Right kidney (tissue), 1 donor: ENCODE data around the gene PSRC1.
A peak's percentile ranks its signal among the peaks of the same experiment; 100 is the strongest.

Experiments
- DNase-seq: peaks from one replicate; pipeline ENCODE4 v3.0.0-alpha.2; 2016

The PSRC1 gene

DNA sequence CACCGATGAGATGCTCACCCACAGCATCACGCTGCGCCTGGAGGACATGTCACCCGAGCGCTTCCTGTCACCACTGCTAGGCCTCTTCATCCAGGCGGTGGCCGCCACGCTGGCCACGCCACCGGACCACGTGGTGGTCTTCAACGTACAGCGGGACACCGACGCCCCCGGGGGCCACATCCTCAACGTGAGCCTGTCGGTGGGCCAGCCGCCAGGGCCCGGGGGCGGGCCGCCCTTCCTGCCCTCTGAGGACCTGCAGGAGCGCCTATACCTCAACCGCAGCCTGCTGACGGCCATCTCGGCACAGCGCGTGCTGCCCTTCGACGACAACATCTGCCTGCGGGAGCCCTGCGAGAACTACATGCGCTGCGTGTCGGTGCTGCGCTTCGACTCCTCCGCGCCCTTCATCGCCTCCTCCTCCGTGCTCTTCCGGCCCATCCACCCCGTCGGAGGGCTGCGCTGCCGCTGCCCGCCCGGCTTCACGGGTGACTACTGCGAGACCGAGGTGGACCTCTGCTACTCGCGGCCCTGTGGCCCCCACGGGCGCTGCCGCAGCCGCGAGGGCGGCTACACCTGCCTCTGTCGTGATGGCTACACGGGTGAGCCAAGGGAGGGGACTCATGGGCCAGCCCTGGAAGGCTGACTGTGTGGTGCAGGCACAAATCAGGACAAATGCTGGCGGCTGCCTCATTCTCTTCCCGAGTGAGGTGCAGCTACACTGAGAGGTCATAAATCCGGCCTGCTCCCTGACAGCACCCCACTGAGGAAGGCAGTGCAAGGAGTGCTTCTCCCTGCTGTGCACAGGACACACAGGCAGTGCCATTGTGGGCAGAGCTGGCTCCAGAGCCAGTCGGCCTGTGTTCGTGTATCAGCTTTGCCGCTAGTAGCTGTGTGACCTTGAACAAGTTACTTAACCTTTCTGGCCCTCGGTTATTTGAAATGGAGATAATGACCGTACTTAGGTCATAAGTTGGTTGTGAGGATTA, 24.2 kb downstream of the PSRC1 start:
- no peak for DNase-seq

DNA sequence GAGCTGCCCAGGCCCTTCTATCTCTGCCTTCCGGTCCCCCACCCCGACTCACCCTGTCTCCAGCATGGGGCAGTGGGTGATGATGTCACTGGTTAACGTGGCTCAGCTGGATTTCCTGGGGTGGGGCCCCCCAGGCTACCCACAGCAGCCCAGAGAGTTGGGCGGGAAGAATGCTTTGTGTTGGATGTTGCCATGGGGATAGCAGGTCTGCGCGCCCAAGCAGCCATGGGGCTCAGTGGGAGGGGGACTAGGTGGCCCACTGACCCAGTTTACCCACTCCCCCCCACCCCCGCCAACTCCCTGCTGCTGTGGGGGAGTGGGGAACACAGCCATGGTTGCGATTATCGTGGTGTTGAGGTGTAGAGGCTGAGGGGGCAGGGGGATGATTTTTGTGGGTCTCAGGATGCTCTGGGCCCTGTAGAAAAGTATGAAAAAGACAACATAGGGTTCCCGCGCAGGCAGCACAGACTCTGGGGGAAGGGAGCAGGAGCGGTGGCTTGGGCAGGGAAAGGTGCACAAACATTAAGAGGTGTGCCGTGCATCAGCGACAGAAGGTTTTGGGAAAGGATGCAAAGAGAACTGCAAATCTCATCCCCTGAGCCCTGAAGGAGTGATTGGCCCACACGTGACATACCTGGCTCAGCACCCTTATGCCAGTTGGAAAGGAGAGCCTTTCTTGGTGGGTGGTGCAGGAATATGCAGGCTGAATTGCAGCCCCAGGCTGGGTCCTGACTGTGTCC, 25.1 kb downstream of the PSRC1 start:
- no peak for DNase-seq

- DNase-seq, result no peak
Measured at GRCh38 chr1:109256971-109257681, 25.8 kb downstream of the PSRC1 start.

GRCh38 chr1:109256085-109256484, 26.9 kb downstream of the PSRC1 start:
- no peak for DNase-seq

DNA sequence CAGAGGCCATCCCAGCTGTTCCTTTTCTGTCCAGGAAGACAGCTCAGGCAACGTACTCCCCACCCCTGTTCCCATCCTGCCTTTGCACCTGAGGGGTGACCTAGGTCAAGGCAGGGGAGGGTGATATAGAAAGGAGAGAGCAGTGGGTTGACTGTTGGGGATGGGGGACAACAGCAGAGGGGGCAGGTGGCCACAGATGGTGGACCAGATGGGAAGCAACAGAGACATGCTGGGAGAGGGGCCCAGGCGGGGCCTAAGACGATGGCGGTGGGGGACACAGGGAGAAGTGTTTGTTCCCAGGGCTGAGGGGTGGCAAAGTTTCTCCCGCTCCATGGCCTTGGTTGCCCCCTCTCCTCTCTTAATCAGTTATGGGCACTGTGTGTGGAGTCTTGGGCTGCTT, 27.3 kb downstream of the PSRC1 start:
- no peak for DNase-seq

GRCh38 chr1:109255097-109255651, 27.8 kb downstream of the PSRC1 start:
- peak; percentile 60 for DNase-seq

DNA sequence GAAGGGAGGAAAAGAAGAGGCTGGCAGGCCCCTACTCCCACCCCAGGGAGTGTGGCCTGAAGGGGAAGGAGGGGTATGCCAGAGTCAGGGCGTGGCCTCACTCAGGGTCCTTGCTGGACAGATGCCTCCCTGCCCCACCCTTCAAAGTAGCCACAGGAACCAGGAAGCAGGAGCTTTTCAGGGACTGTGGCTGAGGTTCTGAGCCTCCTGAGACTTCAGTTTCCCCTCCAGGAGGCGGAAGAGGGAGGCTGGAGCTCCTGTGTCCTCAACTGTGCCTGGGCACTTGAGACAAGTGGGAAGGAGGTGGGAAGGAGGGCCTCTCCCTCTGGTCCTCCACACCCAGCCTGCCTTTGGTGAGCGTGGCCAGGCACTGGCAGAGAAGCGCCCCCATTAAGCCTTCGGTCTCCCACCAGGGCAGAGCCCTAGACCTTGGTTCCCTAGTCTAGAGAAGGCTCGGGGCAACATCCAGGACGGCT, 28.3 kb downstream of the PSRC1 start:
- peak; percentile 60 for DNase-seq

- peak; percentile 74 for DNase-seq
Measured at GRCh38 chr1:109253803-109254620, 28.9 kb downstream of the PSRC1 start.

DNA sequence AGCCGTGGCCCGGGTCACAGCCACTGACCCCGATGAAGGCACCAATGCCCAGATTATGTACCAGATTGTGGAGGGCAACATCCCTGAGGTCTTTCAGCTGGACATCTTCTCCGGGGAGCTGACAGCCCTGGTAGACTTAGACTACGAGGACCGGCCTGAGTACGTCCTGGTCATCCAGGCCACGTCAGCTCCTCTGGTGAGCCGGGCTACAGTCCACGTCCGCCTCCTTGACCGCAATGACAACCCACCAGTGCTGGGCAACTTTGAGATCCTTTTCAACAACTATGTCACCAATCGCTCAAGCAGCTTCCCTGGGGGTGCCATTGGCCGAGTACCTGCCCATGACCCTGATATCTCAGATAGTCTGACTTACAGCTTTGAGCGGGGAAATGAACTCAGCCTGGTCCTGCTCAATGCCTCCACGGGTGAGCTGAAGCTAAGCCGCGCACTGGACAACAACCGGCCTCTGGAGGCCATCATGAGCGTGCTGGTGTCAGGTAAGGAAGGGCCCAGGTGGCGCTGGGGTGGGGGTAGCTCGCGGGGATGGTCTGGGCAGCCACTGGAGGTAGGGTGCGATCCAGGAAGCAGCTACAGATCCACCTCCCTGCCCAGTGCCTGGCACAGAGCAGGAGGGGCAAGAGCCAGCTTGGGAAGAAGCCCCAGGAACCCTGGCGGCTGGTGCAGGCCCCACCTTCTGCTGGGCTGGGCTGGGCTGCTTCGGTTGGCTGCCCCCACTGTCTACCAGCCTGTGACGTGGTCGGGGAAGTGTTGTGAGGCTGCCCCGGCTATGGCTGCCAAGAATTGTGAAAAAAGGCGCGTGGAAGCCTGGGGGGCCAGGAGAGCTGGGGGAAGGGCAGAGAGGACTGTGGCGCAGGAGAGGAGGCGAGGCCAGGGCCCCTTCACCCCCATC, 29.8 kb downstream of the PSRC1 start:
- no peak for DNase-seq

- no peak for DNase-seq
Measured at GRCh38 chr1:109252167-109252892, 30.6 kb downstream of the PSRC1 start.

GRCh38 chr1:109251277-109252166, 31.4 kb downstream of the PSRC1 start:
- DNase-seq, result no peak

- no peak for DNase-seq
Measured at GRCh38 chr1:109250454-109251276, 32.3 kb downstream of the PSRC1 start.

GRCh38 chr1:109249654-109250401, 33.1 kb downstream of the PSRC1 start:
- peak; percentile 56 for DNase-seq

DNA sequence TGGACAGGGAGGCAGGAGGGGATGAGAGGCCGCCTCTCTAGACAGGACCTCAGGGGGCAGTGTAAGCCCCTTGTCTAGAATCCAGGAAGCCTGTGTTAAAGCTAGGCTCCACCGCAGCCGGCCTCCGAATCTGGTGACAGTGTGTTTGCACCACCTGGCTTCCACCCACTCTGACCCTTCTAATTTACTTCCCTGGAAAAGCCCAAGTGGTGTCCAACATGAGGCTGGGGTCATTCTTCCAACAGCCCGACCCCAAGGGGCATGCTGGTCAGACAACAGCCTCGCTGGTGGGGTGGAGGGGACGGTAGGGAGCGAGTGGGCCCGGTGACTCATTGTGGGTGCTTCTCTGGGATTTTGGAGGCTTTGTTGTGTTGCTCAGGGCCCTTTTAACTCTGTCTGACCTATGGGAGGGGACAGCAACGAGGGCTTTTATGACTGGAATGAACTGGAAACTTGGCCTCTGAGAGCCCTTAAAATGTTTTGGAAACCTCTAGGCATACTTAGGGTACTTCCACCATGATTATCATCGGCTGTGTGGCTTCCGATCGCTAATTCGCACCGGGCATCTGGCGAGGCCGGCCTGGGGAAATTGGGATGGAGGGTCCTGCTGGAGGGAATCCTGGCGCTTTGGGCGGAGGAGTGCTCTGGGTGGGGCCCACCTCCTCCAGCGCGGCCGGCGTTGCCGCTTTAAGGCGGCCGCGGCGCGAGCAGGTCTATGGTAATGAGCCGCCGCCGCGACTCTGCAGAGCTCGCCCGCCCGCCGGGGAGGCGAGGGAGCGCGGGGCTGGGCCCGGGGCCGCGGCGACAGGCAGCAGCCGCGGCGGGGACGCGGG, 33.9 kb downstream of the PSRC1 start, which contains the start of gene CELSR2:
TSS of gene CELSR2 (plus strand) at position 743 of the 833 bp plus-strand sequence. CDS start 541 bp downstream, outside the sequence.
- DNase-seq, result peak; percentile 68

- DNase-seq, result no peak
Measured at GRCh38 chr1:109248444-109248796, 34.5 kb downstream of the PSRC1 start.
